Endodermal cell (in vitro differentiated cells): ENCODE data around the gene CHPF. TPM values are rescaled to one million over a fixed set of nuclear protein-coding genes. Genes with fewer than 3 reads are reported as not detected.

ENCODE experiments used
- DNase-seq: peaks from one replicate; pipeline ENCODE4 v3.0.0-alpha.2; 2017
- H3K27ac ChIP-seq: 2 replicates; pipeline ENCODE4 v1.5.1; 2013; ENCODE audit warnings: mild to moderate bottlenecking, low read depth, low read length, moderate library complexity
- H3K27me3 ChIP-seq: 2 replicates; pipeline ENCODE4 v1.6.1; 2013; ENCODE audit warnings: mild to moderate bottlenecking, low read length, moderate library complexity; ENCODE audit not compliant: insufficient read depth, control insufficient read depth, poor library complexity, severe bottlenecking
- H3K36me3 ChIP-seq: 2 replicates; pipeline ENCODE4 v1.7.0; 2013; ENCODE audit warnings: mild to moderate bottlenecking, low read length, moderate library complexity; ENCODE audit not compliant: control insufficient read depth, insufficient read depth
- H3K4me1 ChIP-seq: one replicate; pipeline ENCODE4 v1.7.0; 2013; ENCODE audit warnings: low read length; ENCODE audit not compliant: control insufficient read depth, insufficient read depth
- H3K4me3 ChIP-seq: 2 replicates; pipeline ENCODE4 v1.5.1; 2013; ENCODE audit warnings: mild to moderate bottlenecking, low read length, moderate library complexity
- H3K9ac ChIP-seq: 2 replicates; pipeline ENCODE4 v1.6.1; 2013; ENCODE audit warnings: mild to moderate bottlenecking, low read length, moderate library complexity; ENCODE audit not compliant: poor library complexity, severe bottlenecking; ENCODE audit errors: extremely low read depth
- H3K9me3 ChIP-seq: 2 replicates; pipeline ENCODE4 v1.6.1; 2013; ENCODE audit warnings: mild to moderate bottlenecking, low read length, moderate library complexity; ENCODE audit not compliant: control insufficient read depth
- H3K27ac Mint-ChIP-seq: 2 replicates; pipeline ENCODE4 v1.8.0; 2020; ENCODE audit warnings: mixed read lengths
- H3K27me3 Mint-ChIP-seq: 2 replicates; pipeline ENCODE4 v1.8.0; 2021; ENCODE audit warnings: mild to moderate bottlenecking, mixed read lengths; ENCODE audit not compliant: insufficient read depth
- H3K36me3 Mint-ChIP-seq: 2 replicates; pipeline ENCODE4 v1.8.0; 2020; ENCODE audit warnings: low read depth, mixed read lengths
- H3K4me1 Mint-ChIP-seq: 2 replicates; pipeline ENCODE4 v1.8.0; 2020; ENCODE audit warnings: mixed read lengths
- H3K4me3 Mint-ChIP-seq: 2 replicates; pipeline ENCODE4 v1.8.0; 2020; ENCODE audit warnings: mild to moderate bottlenecking, moderate library complexity, mixed read lengths
- H3K9me3 Mint-ChIP-seq: 2 replicates; pipeline ENCODE4 v1.8.0; 2020; ENCODE audit warnings: mild to moderate bottlenecking, mixed read lengths
- whole genome bisulfite sequencing, 2 experiments: methylation state at CpG; one replicate each; pipeline versions ENCODE4 v1.1.5 to v1.1.7; 2013; ENCODE audit warnings: missing lambda C conversion rate in 2 of 2, mixed read lengths in 1 of 2; ENCODE audit not compliant: insufficient coverage in 1 of 2, insufficient read length in 1 of 2; 5-methylcytosine and 5-hydroxymethylcytosine counted together
- total RNA-seq, 2 donors: library from RNA; stranded (reverse); fragmentation: NEBNext Ultra II Directional in 1 of 2; extraction: Animal tissue kit (Norgen Biotek cat#: 25700) in 1 of 2; gene quantifications; 2 replicates in 1 of 2; 3 replicates in 1 of 2; pipeline ENCODE4 v1.2.1, GENCODE V29; 2021
- TF ChIP-seq, protein P1 (sequence below): fragments of 200-600 bp; sonication (generic); conservative IDR thresholded peaks from 2 replicates; pipeline ENCODE4 v1.5.0; 2021; ENCODE audit warnings: antibody characterized with exemption, mild to moderate bottlenecking

Gene CHPF
- total RNA-seq, 2 donors from 2014 or later: 51.2 to 54.0 TPM

- DNase-seq: peak; percentile 95
- H3K27ac Mint-ChIP-seq: no peak overlapping the region
- peak overlapping the region; percentile 24 for H3K4me3 Mint-ChIP-seq
- Histone ChIP-seq H3K36me3 (no peaks in the 10 kb centered on the region), H3K4me3 (peak overlapping the region; percentile 73), H3K4me1 (peaks cover 25% of the 10 kb centered on the region), H3K9ac (no peak overlapping the region), H3K27ac (no peak overlapping the region), H3K27me3 (peaks cover 41% of the 10 kb centered on the region), H3K9me3 (no peaks in the 10 kb centered on the region)
- TF ChIP-seq, protein P1, sequence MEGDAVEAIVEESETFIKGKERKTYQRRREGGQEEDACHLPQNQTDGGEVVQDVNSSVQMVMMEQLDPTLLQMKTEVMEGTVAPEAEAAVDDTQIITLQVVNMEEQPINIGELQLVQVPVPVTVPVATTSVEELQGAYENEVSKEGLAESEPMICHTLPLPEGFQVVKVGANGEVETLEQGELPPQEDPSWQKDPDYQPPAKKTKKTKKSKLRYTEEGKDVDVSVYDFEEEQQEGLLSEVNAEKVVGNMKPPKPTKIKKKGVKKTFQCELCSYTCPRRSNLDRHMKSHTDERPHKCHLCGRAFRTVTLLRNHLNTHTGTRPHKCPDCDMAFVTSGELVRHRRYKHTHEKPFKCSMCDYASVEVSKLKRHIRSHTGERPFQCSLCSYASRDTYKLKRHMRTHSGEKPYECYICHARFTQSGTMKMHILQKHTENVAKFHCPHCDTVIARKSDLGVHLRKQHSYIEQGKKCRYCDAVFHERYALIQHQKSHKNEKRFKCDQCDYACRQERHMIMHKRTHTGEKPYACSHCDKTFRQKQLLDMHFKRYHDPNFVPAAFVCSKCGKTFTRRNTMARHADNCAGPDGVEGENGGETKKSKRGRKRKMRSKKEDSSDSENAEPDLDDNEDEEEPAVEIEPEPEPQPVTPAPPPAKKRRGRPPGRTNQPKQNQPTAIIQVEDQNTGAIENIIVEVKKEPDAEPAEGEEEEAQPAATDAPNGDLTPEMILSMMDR: peak; percentile 98
- H3K27me3 Mint-ChIP-seq: peaks cover 68% of the 10 kb centered on the region
- 22 to 40% methylated on average over 9 to 21 of the region's 21 CpGs for WGBS, 2 experiments
- no peaks in the 10 kb centered on the region for H3K36me3 Mint-ChIP-seq
- H3K4me1 Mint-ChIP-seq: peaks cover 23% of the 10 kb centered on the region
- H3K9me3 Mint-ChIP-seq: no peaks in the 10 kb centered on the region
These were observed 13.3 kb downstream of the CHPF start for GRCh38 chr2:219530048-219530963.

DNA sequence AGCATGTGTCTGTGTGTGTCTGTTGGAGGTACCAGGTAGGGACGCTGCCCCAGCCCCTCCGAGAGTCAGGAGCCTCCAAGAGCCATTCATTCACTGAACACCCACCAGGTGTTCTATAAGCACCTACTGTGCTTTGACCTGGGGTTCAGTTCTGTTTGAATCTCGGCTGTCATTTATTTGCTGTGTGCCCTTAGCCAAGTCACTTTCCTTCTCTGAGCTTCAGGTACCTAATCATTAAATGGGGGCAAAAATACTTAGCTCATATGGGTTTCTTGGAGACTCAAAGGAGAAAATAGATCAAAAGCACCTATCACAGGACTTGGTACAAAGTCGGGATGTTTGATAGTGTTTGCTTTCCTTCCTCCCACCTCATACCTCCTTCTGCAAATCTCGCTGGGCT lies 16.1 kb downstream of the CHPF start:
- H3K4me1 ChIP-seq: peaks cover 26% of the 10 kb centered on the region
- Mint-ChIP-seq H3K27ac (peak overlapping the region; percentile 13), H3K27me3 (peaks cover 59% of the 10 kb centered on the region), H3K36me3 (no peaks in the 10 kb centered on the region), H3K4me3 (no peak overlapping the region), H3K9me3 (no peaks in the 10 kb centered on the region), H3K4me1 (peaks cover 29% of the 10 kb centered on the region)
- no peak overlapping the region for H3K4me3 ChIP-seq
- no peaks in the 10 kb centered on the region for H3K9me3 ChIP-seq
- peaks cover 41% of the 10 kb centered on the region for H3K27me3 ChIP-seq
- no peak overlapping the region for H3K27ac ChIP-seq
- DNase-seq: no peak
- no peak overlapping the region for H3K9ac ChIP-seq
- no peaks in the 10 kb centered on the region for H3K36me3 ChIP-seq
- TF ChIP-seq, protein P1: no peak
- 88 to 90% methylated on average over 4 to 5 of the region's 5 CpGs for WGBS, 2 experiments

DNA sequence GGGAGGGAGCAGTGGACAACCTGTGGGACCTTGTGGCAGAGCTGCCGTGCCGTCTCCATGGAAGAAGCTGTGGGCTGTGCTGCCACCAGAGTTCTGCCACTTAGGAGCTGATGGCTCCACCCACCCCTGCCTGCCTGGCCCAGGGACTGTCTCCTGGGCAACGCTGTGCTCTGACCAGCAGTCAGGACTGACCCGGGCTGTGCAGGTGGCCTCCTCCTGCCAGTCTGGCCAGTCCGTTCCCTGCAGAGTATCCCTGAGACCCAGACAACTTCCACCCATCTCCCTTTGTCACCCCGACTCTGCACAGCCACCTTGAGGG lies 16.6 kb downstream of the CHPF start:
- H3K27ac ChIP-seq: no peak overlapping the region
- 70 to 85% methylated on average over 6 of the region's 6 CpGs for WGBS, 2 experiments
- Mint-ChIP-seq H3K27ac (peak overlapping the region; percentile 13), H3K4me1 (peaks cover 31% of the 10 kb centered on the region), H3K9me3 (no peaks in the 10 kb centered on the region), H3K4me3 (no peak overlapping the region), H3K36me3 (no peaks in the 10 kb centered on the region), H3K27me3 (peaks cover 57% of the 10 kb centered on the region)
- H3K9ac ChIP-seq: no peak overlapping the region
- no peaks in the 10 kb centered on the region for H3K36me3 ChIP-seq
- TF ChIP-seq, protein P1: no peak
- H3K4me1 ChIP-seq: peaks cover 26% of the 10 kb centered on the region
- no peaks in the 10 kb centered on the region for H3K9me3 ChIP-seq
- no peak overlapping the region for H3K4me3 ChIP-seq
- H3K27me3 ChIP-seq: peaks cover 41% of the 10 kb centered on the region
- DNase-seq: no peak
